ENCODE results near the gene FAM107B. TPM values are rescaled to one million over a fixed set of nuclear protein-coding genes. Genes with fewer than 3 reads are reported as not detected.
"Not testable (repeated sequence)": the region's sequence is repeated elsewhere in the genome, so short reads cannot be mapped to it uniquely, and the experiment has no call there.

Gene FAM107B
- total RNA-seq, 4 donors from 2014 or later = 12.3 to 41.3 (median 31.8) TPM

DNA sequence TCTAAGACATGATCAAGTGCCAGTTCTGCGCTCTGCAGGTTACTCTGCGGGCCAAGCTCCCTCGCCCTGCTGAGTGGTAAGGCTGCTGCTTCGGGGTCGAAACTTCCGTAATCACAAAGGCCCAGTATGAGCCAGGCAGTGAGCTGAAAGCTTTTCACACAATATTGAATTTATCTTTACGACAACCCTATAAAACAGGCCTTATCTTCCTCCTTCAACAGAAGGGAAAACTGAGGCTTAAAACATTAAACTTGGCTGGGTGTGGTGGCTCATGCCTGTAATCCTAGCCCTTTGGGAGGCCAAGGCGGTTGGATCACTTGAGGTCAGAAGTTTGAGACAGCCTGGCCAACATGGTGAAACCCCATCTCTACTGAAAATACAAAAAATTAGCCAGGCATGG lies 83.3 kb downstream of the FAM107B start:
- H3K4me3 ChIP-seq (replicated peaks in 1 of 3) = no peak overlapping the region
- peaks cover 0 to 6% of the 10 kb centered on the region in 2 donors for H3K4me1 ChIP-seq
- H3K9me3 ChIP-seq = no peaks in the 10 kb centered on the region
- intact Hi-C loops (cut with DNase I) = no loop called here
- DNase-seq = no peak
- no peaks in the 10 kb centered on the region for H3K36me3 ChIP-seq
- TF ChIP-seq POLR2A (IDR thresholded peaks at IDR 0.05) (no peak), CTCF (IDR thresholded peaks at IDR 0.05) (no peak)
- 84 to 97% methylated on average over 8 of the region's 8 CpGs for WGBS, 2 donors
- H3K27me3 ChIP-seq = no peaks in the 10 kb centered on the region
- no peak overlapping the region for H3K27ac ChIP-seq

DNA sequence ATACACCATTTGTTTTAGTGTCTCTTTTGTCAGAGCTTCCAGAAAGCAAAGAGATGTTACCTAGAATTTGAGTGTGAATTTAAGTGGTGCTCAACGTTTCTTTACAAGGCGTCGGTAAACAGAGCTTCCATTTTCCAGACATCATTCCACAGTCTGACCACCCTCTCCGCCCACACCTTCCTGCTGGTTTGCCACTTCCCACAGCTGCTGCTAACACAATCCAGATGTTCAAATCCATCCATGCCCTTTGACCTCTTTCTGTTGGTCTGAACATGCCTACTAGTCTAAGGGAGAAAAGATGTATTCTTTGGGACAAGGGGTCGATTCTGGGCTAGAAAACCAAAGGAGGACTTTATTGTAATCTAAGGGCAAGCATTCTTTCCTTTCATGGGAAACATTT lies 86.1 kb downstream of the FAM107B start:
- Histone ChIP-seq H3K9me3 (no peaks in the 10 kb centered on the region), H3K36me3 (no peaks in the 10 kb centered on the region), H3K27ac (no peak overlapping the region), H3K4me1 (peaks cover 0 to 6% of the 10 kb centered on the region in 2 donors), H3K4me3 (replicated peaks in 1 of 3) (no peak overlapping the region), H3K27me3 (no peaks in the 10 kb centered on the region)
- 66 to 70% methylated on average over 5 of the region's 5 CpGs for WGBS, 2 donors
- intact Hi-C loops (cut with DNase I) = no loop called here
- TF ChIP-seq POLR2A (IDR thresholded peaks at IDR 0.05) (no peak), CTCF (IDR thresholded peaks at IDR 0.05) (no peak)
- no peak for DNase-seq

- H3K27me3 ChIP-seq; H3K27ac ChIP-seq; H3K9me3 ChIP-seq; H3K4me1 ChIP-seq; H3K4me3 ChIP-seq (replicated peaks in 1 of 3); H3K36me3 ChIP-seq; DNase-seq; intact Hi-C loops (cut with DNase I): not testable (repeated sequence)
- WGBS, 2 donors = 86 to 97% methylated on average over 7 of the region's 7 CpGs
Observed at GRCh38 chr10:14688189-14688588, 86.5 kb downstream of the FAM107B start.

DNA sequence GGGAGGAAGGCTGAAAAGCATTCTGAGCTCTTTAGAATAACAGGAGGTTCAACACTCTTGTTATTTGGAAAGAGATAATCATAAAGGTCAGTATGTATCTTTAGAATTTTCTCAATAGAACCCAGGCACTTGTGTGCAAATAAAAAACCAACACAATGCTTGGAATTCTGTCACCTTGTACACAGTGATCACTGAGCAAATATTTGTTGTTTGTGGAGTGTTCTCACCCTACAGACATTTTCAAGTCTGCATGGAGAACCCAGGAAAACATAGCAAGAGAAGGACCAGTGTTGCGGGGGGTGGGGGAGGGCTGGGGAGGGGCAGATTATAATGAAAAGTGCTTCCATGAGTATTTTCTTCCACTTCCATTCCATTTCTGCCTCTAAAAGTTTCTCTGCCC lies 87.4 kb downstream of the FAM107B start:
- Histone ChIP-seq H3K4me1 (peaks cover 0 to 6% of the 10 kb centered on the region in 2 donors), H3K9me3 (no peaks in the 10 kb centered on the region), H3K36me3 (no peaks in the 10 kb centered on the region), H3K4me3 (replicated peaks in 1 of 3) (no peak overlapping the region), H3K27me3 (no peaks in the 10 kb centered on the region), H3K27ac (peak overlapping the region in 1 of 3 donors; percentile 52)
- 67 to 84% methylated on average over 1 of the region's 1 CpG for WGBS, 2 donors
- TF ChIP-seq POLR2A (IDR thresholded peaks at IDR 0.05) (no peak), CTCF (IDR thresholded peaks at IDR 0.05) (no peak)
- DNase-seq = no peak
- intact Hi-C loops (cut with DNase I) = no loop called here

DNA sequence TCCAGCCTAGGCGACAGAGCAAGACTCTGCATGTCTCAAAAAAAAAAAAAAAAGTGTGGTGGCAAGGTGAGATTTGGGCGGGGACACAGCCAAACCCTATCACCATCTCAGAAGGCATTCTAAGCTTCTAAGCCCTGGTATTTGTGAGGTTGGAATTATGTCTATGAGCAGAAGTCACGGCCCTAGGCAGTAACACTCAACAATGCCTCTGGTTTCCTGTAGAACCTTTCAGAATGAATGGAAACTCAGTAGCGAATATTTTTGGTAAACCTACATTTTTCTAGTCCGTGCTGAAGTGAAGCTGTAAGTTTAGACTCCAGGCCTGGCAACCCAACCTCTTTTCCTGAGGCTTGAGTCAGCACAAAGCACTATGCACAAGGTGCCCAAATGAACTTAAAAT lies 88.3 kb downstream of the FAM107B start:
- TF ChIP-seq CTCF (IDR thresholded peaks at IDR 0.05) = no peak
- no peak for TF ChIP-seq POLR2A (IDR thresholded peaks at IDR 0.05)
- peak overlapping the region in 1 of 3 donors; percentile 52 for H3K27ac ChIP-seq
- peaks cover 0 to 6% of the 10 kb centered on the region in 2 donors for H3K4me1 ChIP-seq
- H3K9me3 ChIP-seq = no peaks in the 10 kb centered on the region
- intact Hi-C loops (cut with DNase I) = no loop called here
- WGBS, 2 donors = 85 to 90% methylated on average over 5 of the region's 5 CpGs
- H3K4me3 ChIP-seq (replicated peaks in 1 of 3) = no peak overlapping the region
- no peaks in the 10 kb centered on the region for H3K36me3 ChIP-seq
- DNase-seq = no peak
- H3K27me3 ChIP-seq = no peaks in the 10 kb centered on the region

DNA sequence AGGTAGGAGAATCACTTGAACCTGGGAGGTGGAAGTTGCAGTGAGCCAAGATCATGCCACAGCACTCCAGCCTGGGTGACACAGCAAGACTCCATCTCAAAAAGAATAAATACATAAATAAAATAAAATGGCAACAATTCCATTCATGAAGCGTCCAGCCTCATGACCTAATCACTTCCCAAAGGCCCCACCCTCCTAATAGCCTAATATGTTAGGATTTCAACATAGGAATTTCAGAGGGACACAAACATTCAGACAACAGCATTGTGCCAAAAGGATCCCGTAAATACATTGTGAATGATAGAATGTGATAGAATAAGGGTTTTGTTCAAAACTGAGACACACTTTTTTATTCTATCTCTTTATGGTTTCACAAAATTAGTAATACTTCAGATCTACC lies 90.3 kb downstream of the FAM107B start:
- DNase-seq = no peak
- H3K27ac ChIP-seq = no peak overlapping the region
- no peaks in the 10 kb centered on the region for H3K36me3 ChIP-seq
- no peaks in the 10 kb centered on the region for H3K27me3 ChIP-seq
- intact Hi-C loops (cut with DNase I) = no loop called here
- no peaks in the 10 kb centered on the region for H3K9me3 ChIP-seq
- no peak overlapping the region for H3K4me3 ChIP-seq (replicated peaks in 1 of 3)
- H3K4me1 ChIP-seq = peaks cover 0 to 6% of the 10 kb centered on the region in 2 donors
- no peak for TF ChIP-seq CTCF (IDR thresholded peaks at IDR 0.05)
- no peak for TF ChIP-seq POLR2A (IDR thresholded peaks at IDR 0.05)
- 84 to 91% methylated on average over 2 of the region's 2 CpGs for WGBS, 2 donors

Measured in thyroid gland (tissue), 4 donors.